ENCODE measurements around the gene TTL. TPM values are rescaled to one million over a fixed set of nuclear protein-coding genes. Genes with fewer than 3 reads are reported as not detected.
"Not testable (repeated sequence)": the region's sequence is repeated elsewhere in the genome, so short reads cannot be mapped to it uniquely, and the experiment has no call there.

Gene TTL
- total and polyA plus RNA-seq, 7 donors, result 3.6 to 29.6 (median 16.5) TPM

- 62 to 77% methylated on average over 9 of the region's 9 CpGs for WGBS, 2 donors
- Histone ChIP-seq H3K27me3 (no peaks in the 10 kb centered on the region), H3K4me3 (no peak overlapping the region), H3K4me1 (no peaks in the 10 kb centered on the region), H3K27ac (no peak overlapping the region), H3K36me3 (peaks cover 0 to 13% (median 4%) of the 10 kb centered on the region in 4 donors), H3K9me3 (no peaks in the 10 kb centered on the region)
- TF ChIP-seq POLR2AphosphoS5 (IDR thresholded peaks at IDR 0.05) (no peak), EP300 (IDR thresholded peaks at IDR 0.05) (no peak), CTCF (IDR thresholded peaks at IDR 0.05) (no peak), POLR2A (IDR thresholded peaks at IDR 0.05) (no peak)
- DNase-seq, result no peak
- intact Hi-C loops (cut with DNase I), result no loop called here
Measured at GRCh38 chr2:112493858-112494648, 12.1 kb downstream of the TTL start.

- Histone ChIP-seq H3K4me3 (no peak overlapping the region), H3K27ac (no peak overlapping the region), H3K36me3 (peaks cover 0 to 13% (median 4%) of the 10 kb centered on the region in 4 donors), H3K4me1 (no peaks in the 10 kb centered on the region), H3K9me3 (no peaks in the 10 kb centered on the region), H3K27me3 (no peaks in the 10 kb centered on the region)
- no peak for DNase-seq
- TF ChIP-seq POLR2AphosphoS5 (IDR thresholded peaks at IDR 0.05) (no peak), POLR2A (IDR thresholded peaks at IDR 0.05) (no peak), CTCF (IDR thresholded peaks at IDR 0.05) (no peak), EP300 (IDR thresholded peaks at IDR 0.05) (no peak)
- WGBS, 2 donors, result 74 to 92% methylated on average over 5 of the region's 5 CpGs
- intact Hi-C loops (cut with DNase I), result no loop called here
Measured at GRCh38 chr2:112494828-112495227, 12.9 kb downstream of the TTL start.

- H3K27me3 ChIP-seq; H3K4me3 ChIP-seq; H3K27ac ChIP-seq; H3K4me1 ChIP-seq; H3K9me3 ChIP-seq; DNase-seq; intact Hi-C loops (cut with DNase I): not testable (repeated sequence)
- WGBS, 2 donors, result 93 to 94% methylated on average over 4 of the region's 4 CpGs
- H3K36me3 ChIP-seq, result peaks cover 0 to 13% (median 4%) of the 10 kb centered on the region in 4 donors
Measured at GRCh38 chr2:112495878-112496277, 13.9 kb downstream of the TTL start.

GRCh38 chr2:112500850-112501484 lies 19.0 kb downstream of the TTL start:
- H3K27me3 ChIP-seq; DNase-seq; H3K27ac ChIP-seq; H3K9me3 ChIP-seq; H3K4me1 ChIP-seq; intact Hi-C loops (cut with DNase I); H3K4me3 ChIP-seq: not testable (repeated sequence)
- TF ChIP-seq CTCF (IDR thresholded peaks at IDR 0.05), result peak in 2 of 4 experiments; percentile 31 to 33
- peaks cover 0 to 12% (median 5%) of the 10 kb centered on the region in 4 donors for H3K36me3 ChIP-seq
- 48 to 58% methylated on average over 9 of the region's 10 CpGs for WGBS, 2 donors

- H3K36me3 ChIP-seq, result peaks cover 0 to 22% (median 0%) of the 10 kb centered on the region in 4 donors
- H3K9me3 ChIP-seq; DNase-seq; intact Hi-C loops (cut with DNase I); H3K4me3 ChIP-seq; H3K4me1 ChIP-seq; H3K27ac ChIP-seq; H3K27me3 ChIP-seq: not testable (repeated sequence)
- WGBS, 2 donors, result 87 to 91% methylated on average over 29 to 30 of the region's 32 CpGs
Measured at GRCh38 chr2:112509239-112509998, 27.5 kb downstream of the TTL start.

Measured in sigmoid colon (tissue), 7 donors.